Stomach (tissue), 4 donors: Measurements from ENCODE around the gene NUP188.

Source experiments
- CTCF ChIP-seq, 7 experiments: fragments of 450-650 bp in 4 of 7; fragments of 200-600 bp in 3 of 7; sonication (generic) in 3 of 7; IDR thresholded peaks; one replicate each; pipeline ENCODE4 v1.5.1; 2016 to 2019; ENCODE audit warnings: antibody characterized with exemption in 7 of 7, control low read depth in 2 of 7, mild to moderate bottlenecking in 1 of 7
- EP300 ChIP-seq: sonication (generic); formaldehyde crosslinking; IDR thresholded peaks from one replicate; pipeline ENCODE4 v1.6.1; 2017; ENCODE audit warnings: antibody characterized with exemption
- POLR2A ChIP-seq, 4 donors: fragments of 450-650 bp; IDR thresholded peaks; one replicate each; pipeline ENCODE4 v1.6.1; 2016; ENCODE audit warnings: antibody characterized with exemption in 4 of 4, control low read depth in 2 of 4, mild to moderate bottlenecking in 1 of 4, moderate library complexity in 1 of 4
- POLR2AphosphoS5 ChIP-seq, 3 donors: sonication (generic); formaldehyde crosslinking; IDR thresholded peaks; one replicate each; pipeline ENCODE4 v1.6.1; 2016; ENCODE audit warnings: antibody characterized with exemption in 3 of 3

- TF ChIP-seq POLR2AphosphoS5 (IDR thresholded peaks at IDR 0.05) (no peak), POLR2A (IDR thresholded peaks at IDR 0.05) (no peak), EP300 (no peak), CTCF (IDR thresholded peaks at IDR 0.05) (no peak)
Observed at GRCh38 chr9:128972956-128973355, 25.5 kb downstream of the NUP188 start.
